ENCODE measurements around the gene CCL4L2. TPM values are rescaled to one million over a fixed set of nuclear protein-coding genes. Genes with fewer than 3 reads are reported as not detected.

Gene CCL4L2
- 9.3 TPM for total RNA-seq

GRCh38 chr17:36210439-36211211 is at the start of gene CCL4L2:
Gene CCL4L2 (plus strand): TSS chr17:36211063.

GRCh38 chr17:36176536-36176935 is 34.3 kb upstream of the CCL4L2 start, which contains the start of gene TBC1D3B:
Gene TBC1D3B (minus strand): TSS chr17:36176636. CDS start chr17:36175050, 1,586 bp downstream.

Small RNAs within 50 kb of the gene (small RNA-seq; reads per million reads assigned to genes)
- gene AC243829.3 (ENCODE audit: low replicate concordance) (not detected), gene AC243829.6 (ENCODE audit: low replicate concordance) (not detected)

Other genes starting within 250 kb of the CCL4L2 start
- not detected for gene CCL16, start 229.6 kb upstream of the CCL4L2 start, total RNA-seq
- 6.8 TPM for gene CCL14, start 224.3 kb upstream of the CCL4L2 start, total RNA-seq
- gene CCL15, start 209.5 kb upstream of the CCL4L2 start, total RNA-seq: 1.2 TPM
- 0.35 TPM for gene CCL23, start 193.1 kb upstream of the CCL4L2 start, total RNA-seq
- gene CCL18, start 146.8 kb upstream of the CCL4L2 start, total RNA-seq: not detected
- 5.2 TPM for gene CCL3, start 120.9 kb upstream of the CCL4L2 start, total RNA-seq
- 6.0 TPM for gene CCL4, start 107.2 kb upstream of the CCL4L2 start, total RNA-seq
- 4.0 TPM for gene TBC1D3B, start 34.4 kb upstream of the CCL4L2 start, total RNA-seq
- gene CCL3L1, start 14.3 kb upstream of the CCL4L2 start, total RNA-seq: 1.9 TPM
- gene TBC1D3I, start 53.5 kb downstream of the CCL4L2 start, total RNA-seq: 1.5 TPM
- 0.29 TPM for gene TBC1D3G, start 112.8 kb downstream of the CCL4L2 start, total RNA-seq
- gene TBC1D3H, start 177.4 kb downstream of the CCL4L2 start, total RNA-seq: not detected

All from metanephros (tissue), 2 donors.